OCI-LY7 (cell line): ENCODE measurements around the gene NRF1. TPM values are rescaled to one million over a fixed set of nuclear protein-coding genes. Genes with fewer than 3 reads are reported as not detected.

Experiments used
- BruUV-seq: library from RNA; stranded (reverse); fragments of 400-500 nt; replicated peaks from 2 replicates; lab custom pipeline; 2021; lab: Mats Ljungman, UMichigan
- CTCF ChIA-PET: fragments of 300-600 bp; sonication (Branson Sonifier 250); formaldehyde crosslinking; loops from one replicate; lab custom pipeline; 2022; ENCODE audit warnings: antibody characterized with exemption; ENCODE audit not compliant: unreplicated experiment; lab: Charles Lee
- POLR2A ChIA-PET: fragments of 300-600 bp; sonication (Branson Sonifier 250); formaldehyde crosslinking; loops from one replicate; lab custom pipeline; 2022; ENCODE audit warnings: antibody characterized with exemption; lab: Charles Lee
- DNase-seq: peaks from one replicate; pipeline ENCODE4 v3.0.0-alpha.2; 2015; ENCODE audit warnings: low spot score
- H2AFZ ChIP-seq: fragments of 200-600 bp; sonication (generic), shearing (Covaris generic); 2 replicates; pipeline ENCODE4 v1.6.1; 2014; ENCODE audit warnings: mild to moderate bottlenecking, antibody characterized with exemption, low read length, moderate library complexity
- H3K27ac ChIP-seq: fragments of 200-600 bp; sonication (generic); 2 replicates; pipeline ENCODE4 v1.5.1; 2014; ENCODE audit warnings: mixed run types, low read depth, mild to moderate bottlenecking, moderate library complexity, low read length, inconsistent platforms; ENCODE audit not compliant: poor library complexity, severe bottlenecking
- H3K36me3 ChIP-seq: fragments of 200-600 bp; sonication (generic); 2 replicates; pipeline ENCODE4 v1.6.1; 2014; ENCODE audit warnings: mild to moderate bottlenecking, antibody characterized with exemption, low read length, moderate library complexity, mixed read lengths; ENCODE audit not compliant: insufficient read depth
- H3K4me1 ChIP-seq: fragments of 200-600 bp; sonication (generic); 2 replicates; pipeline ENCODE4 v1.5.1; 2014; ENCODE audit warnings: mild to moderate bottlenecking, low read length; ENCODE audit not compliant: insufficient read depth, poor library complexity, severe bottlenecking
- H3K4me2 ChIP-seq: fragments of 200-600 bp; sonication (generic); 2 replicates; pipeline ENCODE4 v1.6.1; 2014; ENCODE audit warnings: mild to moderate bottlenecking, low read length
- H3K4me3 ChIP-seq: fragments of 200-600 bp; sonication (generic); 2 replicates; pipeline ENCODE4 v1.5.1; 2014; ENCODE audit warnings: mild to moderate bottlenecking, low read depth, low read length; ENCODE audit not compliant: poor library complexity, severe bottlenecking
- H3K79me2 ChIP-seq: fragments of 200-600 bp; sonication (generic); 2 replicates; pipeline ENCODE4 v1.6.1; 2016; ENCODE audit warnings: low read depth, mild to moderate bottlenecking, low read length, moderate library complexity, mixed read lengths; ENCODE audit not compliant: insufficient read depth
- H3K9me2 ChIP-seq: fragments of 200-600 bp; sonication (generic); 2 replicates; pipeline ENCODE4 v1.6.1; 2016; ENCODE audit warnings: mild to moderate bottlenecking, low read length, mixed read lengths; ENCODE audit not compliant: insufficient read depth
- H3K9me3 ChIP-seq: fragments of 200-600 bp; sonication (generic); 2 replicates; pipeline ENCODE4 v1.6.1; 2014; ENCODE audit warnings: mild to moderate bottlenecking, mixed run types, low read length, mixed read lengths
- H4K20me1 ChIP-seq: fragments of 200-600 bp; sonication (generic); 2 replicates; pipeline ENCODE4 v1.6.1; 2014; ENCODE audit warnings: mild to moderate bottlenecking, antibody characterized with exemption, low read length, moderate library complexity, mixed read lengths; ENCODE audit not compliant: insufficient read depth
- CTCF ChIP-seq: fragments of 200-600 bp; sonication (generic); conservative IDR thresholded peaks from 2 replicates; pipeline ENCODE4 v1.5.1; 2014; ENCODE audit warnings: mild to moderate bottlenecking, antibody characterized with exemption, low read length, moderate library complexity, mixed read lengths
- EZH2phosphoT487 ChIP-seq: fragments of 200-600 bp; sonication (generic); IDR thresholded peaks from 2 replicates; pipeline ENCODE4 v1.6.1; 2018; ENCODE audit warnings: low read depth, borderline replicate concordance, mild to moderate bottlenecking, mixed run types, antibody characterized with exemption, low read length, moderate library complexity, mixed read lengths
- intact Hi-C: fragments of 100-400 bp; cut with micrococcal nuclease; formaldehyde crosslinking; loops from one replicate; pipeline ENCODE4 v1.10.0; 2022; ENCODE audit not compliant: unreplicated experiment
- total RNA-seq, 2 experiments: library from RNA; depleted of rRNA in 1 of 2; stranded (reverse); fragments of >200 nt in 1 of 2; shearing (Covaris generic) in 1 of 2; gene quantifications; 2 replicates each; pipeline ENCODE4 v1.2.3, GENCODE V29; 2014 to 2022

The NRF1 gene
- total RNA-seq, 2 experiments from 2014 or later = 26.5 to 26.9 TPM

- no TSS peak for BruUV-seq
- Histone ChIP-seq H3K4me1 (no peaks in the 10 kb centered on the region), H3K9me3 (no peaks in the 10 kb centered on the region), H3K79me2 (no peaks in the 10 kb centered on the region), H3K27ac (no peak overlapping the region), H3K9me2 (no peaks in the 10 kb centered on the region), H4K20me1 (no peaks in the 10 kb centered on the region), H3K4me3 (no peak overlapping the region), H2AFZ (no peak overlapping the region), H3K4me2 (no peak overlapping the region), H3K36me3 (no peaks in the 10 kb centered on the region)
- TF ChIP-seq CTCF = no peak
- no peak for TF ChIP-seq EZH2phosphoT487
- CTCF ChIA-PET = no interaction called here
- intact Hi-C loops = no loop called here
- POLR2A ChIA-PET = no interaction called here
- DNase-seq = no peak
Measured at GRCh38 chr7:129568240-129568639, 43.3 kb upstream of the NRF1 start.

GRCh38 chr7:129569326-129569725, 42.2 kb upstream of the NRF1 start:
- DNase-seq = no peak
- Histone ChIP-seq H4K20me1 (no peaks in the 10 kb centered on the region), H2AFZ (no peak overlapping the region), H3K4me3 (no peak overlapping the region), H3K36me3 (no peaks in the 10 kb centered on the region), H3K27ac (no peak overlapping the region), H3K79me2 (no peaks in the 10 kb centered on the region), H3K9me2 (no peaks in the 10 kb centered on the region), H3K4me1 (no peaks in the 10 kb centered on the region), H3K4me2 (no peak overlapping the region), H3K9me3 (no peaks in the 10 kb centered on the region)
- no peak for TF ChIP-seq EZH2phosphoT487
- no peak for TF ChIP-seq CTCF
- ChIA-PET CTCF (no interaction called here), POLR2A (interaction anchor here (0.6 kb wide), 1 partner anchor 272 kb away, joined by 3 read pairs; no protein-coding TSS in a partner anchor)
- BruUV-seq = no TSS peak
- intact Hi-C loops = no loop called here

- BruUV-seq = no TSS peak
- no peaks in the 10 kb centered on the region for H3K9me2 ChIP-seq
- ChIA-PET CTCF (no interaction called here), POLR2A (interaction anchor here (0.6 to 0.7 kb wide), 2 partner anchors 235 to 272 kb away, joined by 3 to 5 read pairs; no protein-coding TSS in a partner anchor)
- no peaks in the 10 kb centered on the region for H3K36me3 ChIP-seq
- no peak overlapping the region for H3K27ac ChIP-seq
- no peaks in the 10 kb centered on the region for H4K20me1 ChIP-seq
- no peak for DNase-seq
- no peaks in the 10 kb centered on the region for H3K79me2 ChIP-seq
- H3K4me1 ChIP-seq = no peaks in the 10 kb centered on the region
- H3K4me2 ChIP-seq = no peak overlapping the region
- intact Hi-C loops = no loop called here
- H2AFZ ChIP-seq = no peak overlapping the region
- TF ChIP-seq CTCF = no peak
- no peak for TF ChIP-seq EZH2phosphoT487
- no peak overlapping the region for H3K4me3 ChIP-seq
- H3K9me3 ChIP-seq = no peaks in the 10 kb centered on the region
Measured at GRCh38 chr7:129569811-129570215, 41.7 kb upstream of the NRF1 start.
